HTR-8/SVneo (cell line): Measurements from ENCODE around the gene GNB1.

Source experiments
- DNase-seq: peaks from one replicate; pipeline ENCODE4 v3.0.0; 2011; ENCODE audit warnings: low spot score, mixed read lengths; ENCODE audit not compliant: insufficient read length
- FAIRE-seq: peaks from 2 replicates; lab custom pipeline; 2011; peaks lifted over from hg19 to GRCh38; lab: Jason Lieb, UNC

Gene GNB1

DNA sequence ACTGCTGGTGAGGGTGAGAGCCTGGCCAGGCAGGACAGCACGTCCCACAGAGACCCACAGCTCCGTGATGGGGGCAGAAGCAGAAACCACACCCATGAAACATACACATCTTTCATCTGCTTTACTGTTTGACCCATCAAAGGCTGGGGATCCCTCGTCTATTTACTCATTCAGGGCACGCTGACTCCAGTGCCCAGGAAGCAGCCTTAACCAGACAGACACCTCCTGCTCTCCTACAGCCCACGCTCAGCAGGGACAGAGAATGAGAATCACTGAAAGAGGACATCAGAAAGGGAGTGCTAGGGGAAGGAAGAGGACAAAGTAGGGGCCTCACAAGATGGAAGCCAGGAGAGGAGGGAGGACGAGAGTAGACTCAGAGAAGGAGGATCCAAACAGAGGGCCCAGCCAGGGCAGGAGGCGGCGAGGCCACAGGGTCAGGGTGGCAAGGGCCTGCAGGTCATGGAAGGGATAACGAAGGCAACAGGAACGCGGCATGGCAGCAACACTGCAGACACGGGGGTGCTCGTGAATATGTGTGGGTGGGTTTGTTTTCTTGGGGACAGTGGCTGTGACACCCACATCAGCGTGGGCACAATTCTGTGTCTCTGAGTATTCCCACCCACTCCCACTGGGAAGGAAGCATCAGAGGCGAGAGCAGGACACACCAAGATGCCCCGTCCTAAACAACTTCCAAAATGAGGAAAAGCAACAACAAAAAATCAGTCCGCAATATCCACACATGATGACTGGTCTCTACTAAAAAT lies 97.2 kb downstream of the GNB1 start:
- FAIRE-seq (no peak), DNase-seq (no peak)

DNA sequence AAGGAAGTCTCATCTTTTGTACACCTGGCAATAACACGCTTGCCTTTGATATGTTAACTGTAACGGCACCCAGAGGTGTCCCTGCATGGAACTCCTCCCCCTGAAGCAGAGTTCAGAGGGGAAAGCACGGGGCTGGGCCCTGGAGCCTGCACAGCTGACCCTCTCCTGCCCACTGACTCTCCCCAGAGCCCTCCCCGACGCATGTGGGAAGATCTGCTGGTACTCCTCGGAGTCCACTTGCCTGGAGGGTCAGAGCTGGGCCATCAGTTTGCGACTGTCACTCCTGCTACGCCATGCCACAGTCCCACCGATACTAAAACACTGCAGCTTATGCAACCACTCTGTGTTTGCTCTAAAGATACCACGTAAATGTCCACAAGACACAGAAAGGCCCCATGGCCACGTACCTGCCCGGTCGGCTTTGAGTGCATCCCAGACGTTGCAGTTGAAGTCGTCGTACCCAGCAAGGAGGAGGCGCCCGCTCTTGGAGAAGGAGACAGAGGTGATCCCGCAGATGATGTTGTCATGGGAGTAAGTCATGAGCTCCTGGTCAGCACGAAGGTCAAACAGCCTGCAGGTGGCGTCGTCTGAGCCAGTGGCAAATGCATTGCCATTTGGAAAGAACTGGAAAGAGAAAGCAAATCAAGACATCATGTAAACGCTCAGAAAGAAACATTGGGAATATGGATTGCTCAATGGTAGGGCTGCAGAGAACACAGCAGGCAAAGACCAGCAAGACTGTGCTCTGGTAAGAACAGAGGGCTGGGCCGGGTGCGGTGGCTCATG lies 102.0 kb downstream of the GNB1 start:
- no peak for DNase-seq
- FAIRE-seq, result no peak

GRCh38 chr1:1788136-1788535 lies 102.8 kb downstream of the GNB1 start:
- FAIRE-seq (no peak), DNase-seq (no peak)

DNA sequence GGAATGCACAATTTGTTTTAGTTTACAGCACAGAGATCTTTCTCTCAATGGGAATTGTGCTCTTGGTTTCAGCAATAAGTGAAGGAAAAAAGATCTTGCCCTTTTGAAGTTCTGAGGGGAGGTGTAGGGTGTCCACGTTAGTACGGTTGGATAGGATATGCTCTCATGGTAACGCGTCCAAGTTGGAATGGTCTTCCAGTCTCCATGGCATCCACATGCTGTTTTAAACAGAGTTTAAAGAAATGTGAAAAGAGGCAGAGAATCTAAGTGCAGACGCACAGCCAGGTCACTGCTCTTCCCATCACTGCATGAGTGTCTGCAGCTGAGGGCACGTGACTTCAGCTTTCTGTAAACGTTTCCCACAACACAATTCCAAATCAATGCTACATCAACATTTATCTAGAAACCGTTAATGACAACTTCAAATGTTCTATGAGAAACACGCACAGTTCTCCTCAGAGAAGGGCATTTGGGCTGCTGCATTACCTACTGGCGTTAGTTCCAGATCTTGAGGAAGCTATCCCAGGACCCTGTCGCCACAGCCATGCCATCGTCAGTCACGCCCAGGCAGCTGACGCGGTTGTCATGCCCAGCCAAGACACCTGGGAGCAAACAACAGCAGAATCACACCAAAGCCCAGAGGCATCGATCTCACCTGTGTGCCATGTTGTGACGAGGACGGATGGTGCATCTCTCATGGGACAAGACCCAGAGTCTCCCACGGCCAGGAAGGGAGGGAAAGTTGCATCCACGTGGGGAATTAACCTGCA lies 103.9 kb downstream of the GNB1 start:
- DNase-seq, result no peak
- FAIRE-seq, result no peak

GRCh38 chr1:1785666-1786065 lies 105.2 kb downstream of the GNB1 start:
- no peak for FAIRE-seq

DNA sequence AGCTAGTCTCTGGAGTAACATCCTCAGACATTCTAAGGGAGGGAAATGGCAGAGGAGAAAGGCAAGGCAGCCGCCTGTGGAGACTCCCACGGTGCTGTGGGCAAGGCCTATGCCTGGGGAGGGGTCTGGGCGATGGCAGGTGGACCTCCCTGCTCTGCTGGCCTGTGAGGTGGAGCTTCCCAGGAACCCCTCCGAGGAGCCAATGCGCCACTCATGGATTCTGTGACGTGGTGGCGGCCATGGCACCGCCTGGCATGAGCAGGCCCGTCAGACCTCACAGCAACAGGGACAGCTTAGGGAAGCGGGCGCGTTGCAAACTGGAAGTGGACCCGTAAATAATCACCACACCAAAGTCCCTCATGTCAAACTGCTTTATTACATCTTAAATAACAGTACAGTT lies 106.0 kb downstream of the GNB1 start:
- FAIRE-seq (no peak), DNase-seq (no peak)

More at GRCh38 chr1:1785666-1786065, 105.2 kb downstream of the GNB1 start:
- no peak for DNase-seq

- DNase-seq, result no peak
- no peak for FAIRE-seq
Observed at GRCh38 chr1:1783320-1783719, 107.6 kb downstream of the GNB1 start.

DNA sequence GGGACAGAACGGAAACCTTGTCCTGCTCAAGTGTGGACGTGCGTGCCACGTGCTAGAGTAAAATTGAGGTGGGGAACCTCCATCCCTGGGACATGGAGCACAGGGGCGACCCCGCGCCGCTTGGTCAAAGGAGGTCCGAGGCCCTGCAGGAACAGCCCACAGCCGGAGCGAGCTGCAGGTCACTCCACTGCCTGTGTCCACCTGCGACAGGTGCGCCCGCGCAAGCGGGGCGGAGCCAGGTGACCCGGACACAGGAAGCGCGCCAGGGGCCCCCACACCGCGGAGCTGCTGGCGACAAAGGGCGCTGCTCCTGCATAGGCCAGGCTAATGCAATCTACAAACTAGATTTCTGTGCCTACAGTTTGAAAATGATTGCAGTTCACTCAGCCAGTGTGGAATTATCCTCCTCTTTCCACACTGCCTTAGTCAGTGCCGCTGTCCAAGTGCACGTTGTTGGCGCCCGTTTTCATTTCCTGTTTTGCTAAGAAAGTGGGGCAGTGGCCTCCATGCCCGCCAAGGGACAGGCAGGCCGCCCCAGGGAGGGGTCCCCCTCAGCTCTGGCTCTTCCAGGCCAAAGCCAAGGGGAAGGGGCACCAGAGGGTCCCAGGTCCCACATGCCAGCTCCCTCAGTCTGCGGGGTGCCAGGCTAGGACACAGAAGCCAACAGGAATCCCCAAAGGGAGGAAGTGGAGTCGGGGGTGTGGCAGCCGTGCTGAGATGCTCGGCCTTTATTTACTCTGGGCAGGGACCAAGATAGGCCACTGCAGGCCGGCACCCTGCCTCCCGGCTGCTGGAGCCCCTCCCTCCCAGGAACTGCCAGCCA lies 108.3 kb downstream of the GNB1 start:
- FAIRE-seq, result no peak
- no peak for DNase-seq

- no peak for FAIRE-seq
Observed at GRCh38 chr1:1781526-1781903, 109.4 kb downstream of the GNB1 start.

GRCh38 chr1:1780598-1781525 lies 110.0 kb downstream of the GNB1 start:
- no peak for DNase-seq
- no peak for FAIRE-seq

More at GRCh38 chr1:1781526-1781903, 109.4 kb downstream of the GNB1 start:
- DNase-seq, result no peak

DNA sequence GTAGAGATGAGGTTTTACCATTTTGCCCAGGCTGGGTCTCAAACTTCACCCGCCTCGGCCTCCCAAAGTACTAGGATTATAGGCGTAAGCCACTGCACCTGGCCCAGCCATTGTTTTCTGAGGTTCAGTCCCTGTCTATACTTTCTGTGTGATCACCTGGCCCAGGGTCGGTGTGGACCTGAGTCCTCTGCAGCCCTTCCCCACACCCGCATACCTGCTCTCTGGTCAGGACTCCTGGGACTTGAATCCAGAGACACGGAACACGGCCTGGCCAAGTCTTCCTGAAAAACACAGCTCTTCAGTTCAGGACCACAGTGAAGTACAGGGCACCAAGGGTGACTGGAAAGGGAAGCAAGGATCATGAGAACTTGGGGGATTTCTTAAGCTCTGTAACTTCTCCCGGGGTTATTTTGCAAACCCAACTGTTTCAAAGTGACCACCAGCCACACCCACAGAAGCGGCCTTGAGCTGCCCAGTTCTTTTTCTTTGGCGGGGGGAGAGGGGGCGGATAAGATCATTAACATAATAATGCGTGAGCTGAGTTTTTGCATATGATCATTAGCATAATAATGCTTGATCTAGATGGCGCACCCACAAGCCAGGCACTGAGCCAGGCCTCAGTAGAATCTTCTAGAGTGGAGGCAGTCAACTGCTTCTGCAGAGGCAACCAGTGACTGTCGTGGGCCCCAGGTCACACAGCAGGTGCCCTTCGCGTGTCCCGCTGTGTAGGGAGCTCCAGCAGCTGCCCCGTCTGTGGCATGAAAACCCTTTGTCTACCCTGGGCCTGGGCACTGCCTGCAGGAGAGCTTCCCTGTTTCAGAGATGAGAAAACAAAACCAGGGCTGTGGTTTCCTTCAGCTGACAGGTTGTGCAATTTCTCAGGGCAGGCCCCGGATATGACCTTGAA lies 110.9 kb downstream of the GNB1 start:
- FAIRE-seq, result no peak
- DNase-seq, result no peak

GRCh38 chr1:1779320-1779675 lies 111.6 kb downstream of the GNB1 start:
- DNase-seq (no peak), FAIRE-seq (no peak)

DNA sequence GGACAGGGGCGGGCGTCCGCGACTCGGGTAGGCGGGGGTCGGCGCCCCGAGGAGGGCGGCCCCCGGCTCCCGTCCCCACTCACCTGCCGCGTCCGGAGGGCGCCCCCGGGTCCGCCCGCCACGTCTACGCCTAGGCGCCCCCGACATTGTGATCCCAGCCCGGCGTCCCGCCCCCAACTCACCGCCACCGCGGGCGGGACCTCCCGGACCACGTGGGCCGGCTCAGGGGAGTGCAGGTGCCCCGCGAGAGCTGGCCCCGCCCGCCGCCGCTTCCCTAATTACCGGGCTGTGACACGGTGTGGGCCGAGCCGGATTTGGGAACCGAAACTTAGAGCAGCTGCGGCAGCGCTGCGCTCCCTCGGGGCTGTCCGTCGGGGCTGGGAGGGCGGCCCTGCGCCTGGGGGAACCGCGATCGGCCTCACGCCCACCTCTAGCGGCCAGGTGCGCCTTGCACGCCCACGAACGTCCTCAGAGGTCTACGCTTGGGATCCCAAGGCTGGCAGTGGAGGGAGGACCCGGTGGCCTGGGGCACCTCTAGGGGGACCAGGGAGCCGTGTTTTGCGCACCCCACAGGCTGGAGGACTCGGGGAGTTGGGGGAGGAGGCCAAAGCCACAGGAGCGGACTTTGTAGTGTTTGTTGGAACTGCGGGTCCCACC lies 112.1 kb downstream of the GNB1 start:
- DNase-seq (no peak), FAIRE-seq (no peak)

DNA sequence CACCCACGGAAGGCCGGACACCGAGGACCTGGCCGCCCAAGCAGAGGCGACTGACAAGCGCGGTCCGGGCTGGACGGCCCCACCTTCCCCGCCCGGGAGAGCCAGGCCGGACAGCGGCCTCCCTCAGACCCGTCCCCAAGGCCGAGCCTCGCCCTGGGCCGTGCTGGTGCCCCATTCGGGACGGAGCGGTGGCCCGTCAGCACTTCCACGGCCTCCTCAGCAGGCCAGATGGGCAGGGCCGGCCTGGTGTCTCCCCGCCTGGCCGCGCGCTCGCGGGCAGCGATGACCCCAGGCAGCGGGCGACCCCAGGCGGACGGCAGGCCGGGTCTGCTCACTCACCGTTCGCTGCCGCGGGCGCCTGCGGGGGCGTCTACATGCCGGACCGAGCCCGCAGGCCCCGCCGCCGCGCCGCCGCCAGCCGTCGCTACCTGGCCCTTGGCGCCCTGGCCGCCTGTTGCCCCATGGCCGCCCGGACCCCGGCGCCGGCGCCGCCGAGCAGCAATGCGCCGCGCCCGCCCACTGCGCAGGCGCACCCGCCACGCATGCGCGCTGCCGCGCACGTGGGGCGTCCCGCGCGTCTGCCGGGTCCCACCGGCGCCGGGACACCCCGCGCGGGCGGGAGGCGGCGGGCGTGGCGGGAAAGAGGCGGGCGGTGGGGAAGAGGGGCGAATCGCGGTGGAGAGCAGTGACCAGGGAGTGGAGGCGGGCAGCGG lies 112.8 kb downstream of the GNB1 start, which contains the start of gene NADK:
NADK (minus strand) TSS at position 521 of the 713 bp plus-strand sequence. CDS start 13,064 bp downstream, outside the sequence.
- FAIRE-seq (peak; percentile 95), DNase-seq (peak; percentile 83)

DNA sequence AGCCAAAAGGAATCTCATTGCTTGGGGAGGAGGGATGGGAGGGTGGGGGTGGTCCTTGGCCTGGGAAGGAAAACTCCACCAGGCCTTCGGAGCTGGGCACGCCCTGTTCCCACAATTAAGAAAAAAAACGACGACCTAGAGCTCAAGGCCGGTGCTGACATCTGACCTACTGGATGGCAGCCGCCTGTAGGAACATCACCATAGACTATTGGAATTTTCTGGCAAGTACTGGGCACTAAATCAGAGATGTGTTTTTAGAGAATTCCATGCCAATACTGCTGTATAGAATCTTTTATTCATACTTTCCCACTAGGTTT lies 113.3 kb downstream of the GNB1 start:
- FAIRE-seq, result no peak
- DNase-seq, result no peak

DNA sequence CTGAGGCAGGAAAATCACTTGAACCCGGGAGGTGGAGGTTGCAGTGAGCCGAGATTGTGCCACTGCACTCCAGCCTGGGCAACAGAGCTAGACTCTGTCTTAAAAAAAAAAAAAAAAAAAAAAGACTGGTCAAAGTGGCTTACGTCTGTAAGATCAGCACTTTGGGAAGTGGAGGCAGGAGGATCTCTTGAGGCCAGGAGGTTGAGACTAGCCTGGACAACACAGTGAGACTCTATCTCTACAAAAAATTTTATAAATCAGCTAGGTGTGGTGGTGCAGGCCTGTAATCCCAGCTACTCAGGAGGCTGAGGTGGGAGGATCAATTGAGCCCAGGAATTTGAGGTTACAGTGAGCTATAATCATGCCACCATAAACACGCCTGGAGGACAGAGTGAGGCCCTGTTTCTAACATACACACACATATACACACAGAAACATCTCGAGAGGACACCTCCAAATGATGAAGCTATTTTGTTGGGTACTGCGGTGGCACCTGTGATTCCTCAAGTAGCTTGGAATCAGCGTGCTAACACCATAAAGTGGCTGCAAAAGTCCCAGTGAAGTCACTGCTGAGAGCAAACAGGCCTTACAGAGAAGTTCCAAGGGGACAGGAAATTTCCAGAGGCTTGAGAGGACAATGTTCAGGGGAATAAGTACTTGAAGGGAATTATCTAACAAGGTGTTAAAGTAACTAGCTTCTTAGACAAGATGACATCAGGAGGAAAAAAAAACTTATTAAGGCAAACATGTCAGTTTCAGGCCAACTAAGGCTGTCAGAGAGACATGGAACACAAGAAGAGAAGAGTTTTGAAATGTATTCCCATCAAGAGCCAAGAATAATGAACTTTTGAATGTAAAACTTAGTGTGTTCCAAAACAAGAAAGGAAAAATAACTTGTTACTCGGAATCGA lies 114.0 kb downstream of the GNB1 start:
- DNase-seq (no peak), FAIRE-seq (no peak)
